Activated CD8-positive, alpha-beta memory T cell treated with anti-CD3 and anti-CD28 coated beads for 24 hours (primary cell): ENCODE results near the gene RASSF7.

Source experiments
- DNase-seq: peaks from one replicate; pipeline ENCODE4 v3.0.0-alpha.2; 2020

The RASSF7 gene

GRCh38 chr11:612201-612960 lies 51.6 kb downstream of the RASSF7 start:
- no peak for DNase-seq

- DNase-seq: no peak
Observed at GRCh38 chr11:612961-613300, 52.2 kb downstream of the RASSF7 start.

DNA sequence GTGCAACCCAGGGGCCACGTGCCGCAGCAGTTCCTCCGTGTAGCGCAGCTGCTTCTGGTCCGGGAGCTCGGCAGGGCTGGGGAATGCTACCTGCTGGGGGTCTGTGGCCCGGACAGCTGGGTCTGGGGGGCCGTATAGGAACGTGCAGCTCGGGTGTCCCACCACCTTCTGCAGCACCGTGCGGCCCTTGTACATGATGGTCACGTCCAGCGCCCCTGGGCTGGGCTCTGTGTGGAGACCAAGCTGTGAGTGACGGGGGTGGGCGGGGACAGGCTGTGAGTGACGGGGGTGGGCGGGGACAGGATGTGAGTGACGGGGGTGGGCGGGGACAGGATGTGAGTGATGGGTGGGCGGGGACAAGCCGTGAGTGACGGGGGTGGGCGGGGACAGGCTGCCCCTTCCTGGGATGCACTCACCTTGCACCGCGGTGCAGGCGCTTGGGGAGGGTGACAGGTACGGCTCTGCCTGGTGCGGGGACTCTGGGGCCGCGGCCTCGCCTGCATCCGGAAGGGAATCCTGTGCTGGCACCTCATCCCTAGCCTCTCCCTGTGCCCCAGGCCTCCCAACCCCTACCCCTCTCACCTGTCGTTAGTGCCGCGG lies 52.7 kb downstream of the RASSF7 start:
- DNase-seq: peak; percentile 90
